ENCODE measurements around the gene ARNT2. TPM values are rescaled to one million over a fixed set of nuclear protein-coding genes. Genes with fewer than 3 reads are reported as not detected.

Gene ARNT2
- total RNA-seq, 1 donor from 2014 or later: 0.87 TPM

GRCh38 chr15:80527961-80528360 lies 123.8 kb downstream of the ARNT2 start:
- no peak overlapping the region for H3K4me3 Mint-ChIP-seq (ENCODE audit: unreplicated experiment)
- H3K27ac Mint-ChIP-seq (ENCODE audit: unreplicated experiment): no peak overlapping the region
- no peaks in the 10 kb centered on the region for H3K9me3 Mint-ChIP-seq (ENCODE audit: unreplicated experiment)
- peaks cover 4% of the 10 kb centered on the region for H3K36me3 Mint-ChIP-seq (ENCODE audit: low read depth, unreplicated experiment)
- no peak for DNase-seq (ENCODE audit: low spot score)
- no peaks in the 10 kb centered on the region for H3K27me3 Mint-ChIP-seq (ENCODE audit: unreplicated experiment)
- no peak for TF ChIP-seq CTCF (IDR thresholded peaks at IDR 0.05; ENCODE audit: unreplicated experiment)
- no peaks in the 10 kb centered on the region for H3K4me1 Mint-ChIP-seq (ENCODE audit: unreplicated experiment)

DNA sequence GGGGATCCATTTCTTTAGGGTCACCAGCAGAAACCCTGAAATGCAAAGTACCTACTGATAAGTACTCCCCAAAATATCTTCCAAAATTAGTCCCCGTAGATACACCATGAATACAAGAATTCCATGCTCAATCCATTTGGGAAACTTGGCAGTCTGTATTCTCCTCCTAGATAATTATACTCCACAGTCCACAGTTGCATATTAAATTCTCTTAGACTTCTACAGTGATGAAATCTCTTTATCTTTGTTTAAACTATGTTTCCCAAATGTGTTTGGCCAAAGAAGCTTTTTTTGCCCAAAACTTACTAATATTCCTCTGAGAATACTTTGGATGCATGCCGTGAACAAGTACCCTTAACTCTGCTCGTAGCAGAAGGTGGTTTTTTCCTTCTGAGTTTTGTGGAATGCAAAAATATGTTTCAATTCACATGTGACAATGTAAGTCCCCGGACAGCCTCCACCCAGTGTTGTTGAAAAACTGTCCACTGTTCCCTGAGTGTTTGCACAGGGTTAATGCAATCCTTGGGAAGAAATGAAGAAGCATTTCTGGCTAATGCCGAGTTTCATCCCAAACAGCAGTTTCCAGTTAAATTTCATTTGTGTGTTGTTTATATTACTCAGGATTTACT lies 126.7 kb downstream of the ARNT2 start:
- Mint-ChIP-seq H3K36me3 (ENCODE audit: low read depth, unreplicated experiment) (peaks cover 4% of the 10 kb centered on the region), H3K4me3 (ENCODE audit: unreplicated experiment) (no peak overlapping the region), H3K27me3 (ENCODE audit: unreplicated experiment) (peaks cover 3% of the 10 kb centered on the region), H3K27ac (ENCODE audit: unreplicated experiment) (no peak overlapping the region), H3K9me3 (ENCODE audit: unreplicated experiment) (peaks cover 7% of the 10 kb centered on the region), H3K4me1 (ENCODE audit: unreplicated experiment) (no peaks in the 10 kb centered on the region)
- no peak for TF ChIP-seq CTCF (IDR thresholded peaks at IDR 0.05; ENCODE audit: unreplicated experiment)
- no peak for DNase-seq (ENCODE audit: low spot score)

DNA sequence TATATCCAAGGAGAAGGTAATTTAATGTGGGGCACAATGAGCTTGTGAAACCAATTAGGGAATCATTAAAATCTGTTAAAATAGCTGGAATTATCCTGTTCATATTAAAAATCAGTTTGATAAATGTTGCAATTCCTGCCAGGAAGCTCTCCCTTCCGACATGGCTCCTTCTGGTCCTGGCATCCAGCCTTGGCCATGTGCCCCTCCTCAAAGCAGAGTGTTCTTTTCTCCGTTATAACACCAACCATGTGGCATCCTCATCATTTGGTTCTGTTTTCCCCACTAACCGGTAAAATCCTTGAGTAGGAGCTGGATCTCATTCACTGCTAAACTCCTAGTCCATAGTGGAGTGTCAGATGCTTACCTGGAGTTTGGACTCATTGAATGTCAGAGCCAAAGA lies 127.2 kb downstream of the ARNT2 start:
- no peak for DNase-seq (ENCODE audit: low spot score)
- no peak for TF ChIP-seq CTCF (IDR thresholded peaks at IDR 0.05; ENCODE audit: unreplicated experiment)
- peaks cover 3% of the 10 kb centered on the region for H3K27me3 Mint-ChIP-seq (ENCODE audit: unreplicated experiment)
- H3K36me3 Mint-ChIP-seq (ENCODE audit: low read depth, unreplicated experiment): peaks cover 4% of the 10 kb centered on the region
- H3K9me3 Mint-ChIP-seq (ENCODE audit: unreplicated experiment): peaks cover 7% of the 10 kb centered on the region
- no peak overlapping the region for H3K27ac Mint-ChIP-seq (ENCODE audit: unreplicated experiment)
- H3K4me1 Mint-ChIP-seq (ENCODE audit: unreplicated experiment): no peaks in the 10 kb centered on the region
- no peak overlapping the region for H3K4me3 Mint-ChIP-seq (ENCODE audit: unreplicated experiment)

DNA sequence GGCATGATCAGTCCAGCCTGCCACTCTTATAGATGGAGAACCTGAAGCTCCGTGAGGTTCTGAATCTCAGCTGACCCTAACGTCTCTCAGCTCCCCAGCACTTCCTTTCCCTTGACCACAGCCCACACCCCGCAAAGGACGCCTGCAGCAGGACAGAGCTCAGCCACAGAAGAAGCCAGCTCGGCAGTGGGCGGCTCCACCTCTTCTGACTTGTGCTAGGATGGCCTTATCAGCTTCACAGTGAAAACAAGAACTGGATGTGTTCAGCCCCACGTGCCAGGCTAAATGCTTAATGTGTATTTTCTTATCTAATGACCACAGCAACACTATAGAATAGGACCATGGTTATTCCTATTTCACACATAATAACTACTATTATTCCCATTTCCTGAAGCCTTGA lies 127.6 kb downstream of the ARNT2 start:
- TF ChIP-seq CTCF (IDR thresholded peaks at IDR 0.05; ENCODE audit: unreplicated experiment): no peak
- Mint-ChIP-seq H3K4me1 (ENCODE audit: unreplicated experiment) (no peaks in the 10 kb centered on the region), H3K4me3 (ENCODE audit: unreplicated experiment) (no peak overlapping the region), H3K27ac (ENCODE audit: unreplicated experiment) (no peak overlapping the region), H3K9me3 (ENCODE audit: unreplicated experiment) (peaks cover 7% of the 10 kb centered on the region), H3K36me3 (ENCODE audit: low read depth, unreplicated experiment) (peaks cover 4% of the 10 kb centered on the region), H3K27me3 (ENCODE audit: unreplicated experiment) (peaks cover 3% of the 10 kb centered on the region)
- DNase-seq (ENCODE audit: low spot score): no peak

DNA sequence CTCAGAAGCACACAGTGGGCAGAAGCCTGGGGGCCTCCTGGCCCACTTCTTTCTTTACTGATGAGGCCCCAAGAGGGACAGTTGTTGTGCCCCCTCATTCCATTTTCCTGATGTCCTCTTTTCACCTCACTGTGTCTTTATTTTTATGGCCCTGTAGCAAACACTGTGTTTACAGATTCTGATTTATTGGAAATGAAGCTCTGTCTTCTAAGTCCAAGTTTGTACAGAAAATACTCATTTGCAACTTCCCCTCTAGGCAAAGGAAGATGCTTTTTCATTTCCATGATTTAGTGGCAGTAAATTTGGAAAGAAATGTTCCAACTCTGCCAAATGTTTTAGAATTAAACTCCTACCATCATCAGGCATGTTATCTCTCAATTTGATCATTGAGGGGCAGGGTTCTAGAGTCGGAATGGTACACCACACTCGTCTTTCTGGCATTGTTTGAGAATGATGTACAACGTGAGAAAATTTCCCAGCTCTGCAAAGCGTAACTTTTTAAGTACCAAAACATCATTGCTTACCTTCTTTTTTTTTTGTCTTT lies 129.7 kb downstream of the ARNT2 start:
- Mint-ChIP-seq H3K27me3 (ENCODE audit: unreplicated experiment) (peaks cover 3% of the 10 kb centered on the region), H3K27ac (ENCODE audit: unreplicated experiment) (no peak overlapping the region), H3K4me3 (ENCODE audit: unreplicated experiment) (no peak overlapping the region), H3K9me3 (ENCODE audit: unreplicated experiment) (peaks cover 7% of the 10 kb centered on the region), H3K36me3 (ENCODE audit: low read depth, unreplicated experiment) (peaks cover 4% of the 10 kb centered on the region), H3K4me1 (ENCODE audit: unreplicated experiment) (no peaks in the 10 kb centered on the region)
- no peak for TF ChIP-seq CTCF (IDR thresholded peaks at IDR 0.05; ENCODE audit: unreplicated experiment)
- no peak for DNase-seq (ENCODE audit: low spot score)

All from endothelial cell (in vitro differentiated cells).